GM18526 (cell line): Measurements from ENCODE around the gene CLIP2.

Source experiments
- POLR2A ChIP-seq: IDR thresholded peaks from 3 replicates; pipeline ENCODE4 v1.6.1; 2011; ENCODE audit not compliant: insufficient read length; ENCODE audit errors: extremely low read depth

The CLIP2 gene

DNA sequence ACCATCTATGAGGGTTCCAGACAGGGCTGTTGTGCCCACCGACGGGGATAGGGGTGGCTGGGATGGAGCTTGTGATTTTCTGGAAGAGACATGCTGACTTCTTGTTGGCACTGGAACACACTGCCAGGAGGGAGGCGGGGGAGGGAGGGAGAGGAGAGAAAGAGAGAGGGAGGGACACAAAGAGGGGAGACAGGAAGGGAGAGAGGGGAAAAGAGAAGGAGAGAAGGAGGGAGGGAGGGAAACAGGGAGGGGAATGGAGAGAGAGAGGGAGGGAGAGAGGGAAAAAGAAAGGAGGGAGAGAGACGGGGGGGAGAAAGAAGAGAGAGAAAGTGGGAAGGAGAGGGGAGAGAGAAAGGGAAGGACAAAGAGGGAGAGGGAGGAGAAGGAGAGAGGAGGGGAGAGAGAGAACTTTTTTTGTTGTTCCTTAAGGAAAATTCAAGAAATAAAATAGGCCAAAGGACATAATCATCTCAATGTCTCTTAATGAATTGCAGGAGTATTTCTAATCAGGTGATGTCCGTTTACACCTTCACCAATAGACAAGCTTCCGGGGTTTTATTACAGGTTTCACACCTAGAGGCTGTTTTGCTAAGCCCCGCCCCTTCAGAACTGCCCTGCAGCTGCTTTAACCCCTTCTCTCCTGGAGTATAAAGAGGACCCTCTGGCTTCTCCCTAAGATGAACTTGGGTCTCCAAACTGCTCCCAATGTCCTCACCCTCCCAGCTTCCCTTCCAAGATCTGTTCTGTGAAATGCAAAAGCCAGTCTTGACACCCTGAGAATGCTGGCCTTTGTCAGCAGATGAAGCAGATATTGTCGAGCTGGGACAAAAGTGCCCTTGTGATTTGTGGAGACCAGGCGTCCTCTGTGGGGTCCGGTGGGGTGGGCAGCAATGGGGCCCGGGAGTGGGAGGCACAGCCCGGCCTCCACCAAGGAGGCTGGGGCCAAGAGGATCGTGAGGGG is 82.5 kb downstream of the CLIP2 start:
- no peak for TF ChIP-seq POLR2A

DNA sequence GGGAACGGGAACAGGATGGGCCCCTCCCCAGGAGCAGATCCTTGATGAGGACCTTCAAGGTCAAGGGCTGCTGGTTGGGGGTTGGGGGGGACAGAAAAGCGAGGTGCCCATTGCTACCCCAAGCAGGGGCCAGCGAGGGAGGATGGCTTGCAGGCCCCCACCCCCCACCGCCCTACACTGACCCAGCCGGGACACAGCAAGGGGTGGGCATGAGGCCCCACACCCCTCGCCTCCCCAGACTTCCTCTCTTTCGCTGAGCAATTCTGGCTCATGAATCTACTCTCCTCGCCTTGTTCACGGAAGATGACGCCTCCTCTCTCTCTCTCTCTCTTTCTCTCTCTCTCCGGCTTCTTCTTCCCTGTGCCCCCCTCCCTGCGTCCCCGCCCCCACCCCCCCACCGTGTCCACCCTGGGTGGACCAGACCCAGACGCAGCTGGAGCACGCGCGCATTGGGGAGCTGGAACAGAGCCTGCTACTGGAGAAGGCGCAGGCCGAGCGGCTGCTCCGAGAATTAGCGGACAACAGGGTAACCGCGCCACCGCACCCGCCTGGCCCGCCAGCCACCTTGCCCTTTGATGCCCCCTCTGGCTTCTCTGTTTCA is 83.4 kb downstream of the CLIP2 start:
- TF ChIP-seq POLR2A, result no peak

DNA sequence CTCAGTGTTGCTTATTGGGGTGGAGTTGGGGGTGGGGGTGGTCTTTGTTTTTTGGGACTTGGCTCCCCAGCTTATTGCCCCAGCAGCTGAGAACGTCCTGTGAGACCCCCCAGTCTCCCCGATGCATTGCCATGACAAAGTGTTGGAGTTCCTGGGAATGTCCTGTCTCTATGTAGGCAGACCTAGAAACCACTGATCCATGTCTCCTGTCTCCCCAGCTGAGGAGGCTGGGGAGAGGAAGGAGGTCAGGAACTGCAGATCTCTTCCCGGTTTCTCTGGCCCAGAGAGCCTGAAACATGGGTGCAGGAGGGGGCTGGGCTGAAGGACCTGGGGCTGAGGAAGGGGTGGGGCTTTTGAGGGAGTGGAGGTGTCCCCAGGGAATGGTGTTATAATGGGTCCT is 84.3 kb downstream of the CLIP2 start:
- TF ChIP-seq POLR2A, result no peak

DNA sequence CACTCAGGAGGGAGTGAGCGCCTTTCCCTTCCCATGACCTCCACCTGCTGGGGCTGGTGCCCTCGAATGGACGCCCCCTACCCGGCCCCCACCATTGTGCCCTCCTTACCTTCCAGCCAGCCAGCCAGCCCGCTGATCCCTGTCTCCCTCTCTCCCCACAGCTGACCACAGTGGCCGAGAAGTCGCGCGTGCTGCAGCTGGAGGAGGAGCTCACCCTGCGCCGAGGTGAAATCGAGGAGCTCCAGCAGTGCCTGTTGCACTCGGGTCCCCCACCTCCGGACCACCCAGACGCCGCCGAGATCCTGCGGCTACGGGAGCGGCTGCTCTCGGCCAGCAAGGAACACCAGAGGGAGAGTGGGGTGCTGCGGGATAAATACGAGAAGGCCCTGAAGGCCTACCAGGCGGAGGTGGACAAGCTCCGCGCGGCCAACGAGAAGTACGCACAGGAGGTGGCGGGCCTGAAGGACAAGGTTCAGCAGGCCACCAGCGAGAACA is 86.6 kb downstream of the CLIP2 start:
- no peak for TF ChIP-seq POLR2A

DNA sequence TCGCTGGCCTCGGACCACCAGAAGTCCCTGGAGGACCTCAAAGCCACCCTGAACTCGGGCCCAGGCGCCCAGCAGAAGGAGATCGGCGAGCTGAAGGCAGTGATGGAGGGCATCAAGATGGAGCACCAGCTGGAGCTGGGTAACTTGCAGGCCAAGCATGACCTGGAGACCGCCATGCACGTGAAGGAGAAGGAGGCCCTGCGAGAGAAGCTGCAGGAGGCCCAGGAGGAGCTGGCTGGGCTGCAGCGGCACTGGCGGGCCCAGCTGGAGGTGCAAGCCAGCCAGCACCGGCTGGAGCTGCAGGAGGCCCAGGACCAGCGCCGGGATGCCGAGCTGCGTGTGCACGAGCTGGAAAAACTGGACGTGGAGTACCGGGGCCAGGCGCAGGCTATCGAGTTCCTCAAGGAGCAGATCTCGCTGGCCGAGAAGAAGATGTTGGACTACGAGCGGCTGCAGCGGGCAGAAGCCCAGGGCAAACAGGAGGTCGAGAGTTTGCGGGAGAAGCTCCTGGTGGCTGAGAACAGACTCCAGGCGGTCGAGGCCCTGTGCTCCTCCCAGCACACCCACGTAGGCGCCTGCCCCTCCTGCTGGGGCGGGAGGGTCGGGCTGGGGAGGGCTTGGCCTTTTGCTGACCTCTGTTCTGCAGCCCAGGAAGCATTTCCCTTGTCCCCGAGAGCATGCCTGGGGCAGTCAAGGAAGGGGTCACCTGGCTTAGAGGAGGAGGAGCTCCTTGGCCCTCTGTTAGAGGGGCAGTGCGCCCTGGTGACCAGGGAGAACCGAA is 87.2 kb downstream of the CLIP2 start:
- no peak for TF ChIP-seq POLR2A

DNA sequence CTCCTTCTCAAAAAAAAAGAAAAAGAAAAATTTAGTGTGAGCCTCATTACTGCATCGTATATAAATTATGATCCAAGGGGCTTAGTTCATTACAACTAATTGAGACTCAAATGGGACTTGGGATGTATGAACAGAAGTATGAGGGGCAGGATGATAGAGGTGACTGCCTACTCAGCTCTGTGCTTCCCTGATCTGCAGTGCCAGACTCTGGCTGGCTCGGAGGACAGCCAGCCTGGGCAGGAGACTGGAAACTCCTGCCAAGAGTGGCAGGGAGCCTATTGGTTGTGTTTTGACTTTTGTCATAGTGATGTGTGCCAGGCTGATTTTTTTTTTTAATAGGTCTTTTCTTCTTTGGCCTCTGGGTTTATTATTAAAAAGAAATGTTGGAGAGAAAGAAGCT is 90.7 kb downstream of the CLIP2 start:
- TF ChIP-seq POLR2A, result no peak

DNA sequence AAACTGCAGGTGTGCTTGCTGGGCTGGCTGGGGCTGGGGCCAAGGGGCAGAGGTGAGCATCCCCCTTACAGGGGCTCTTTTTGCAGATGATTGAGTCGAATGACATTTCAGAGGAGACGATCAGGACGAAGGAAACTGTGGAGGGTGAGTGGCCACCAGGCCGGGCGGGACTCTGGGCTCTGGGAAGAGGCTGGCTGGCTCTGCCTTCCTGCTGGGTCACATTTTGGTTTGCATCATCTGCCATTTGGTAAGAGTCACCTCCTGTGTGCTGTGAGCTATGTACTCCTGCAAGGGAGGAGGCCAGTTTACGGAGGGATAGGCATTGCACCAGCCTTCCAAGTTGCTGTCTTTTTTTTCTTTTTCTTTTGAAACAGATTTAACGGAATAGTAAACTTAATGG is 91.5 kb downstream of the CLIP2 start:
- no peak for TF ChIP-seq POLR2A

DNA sequence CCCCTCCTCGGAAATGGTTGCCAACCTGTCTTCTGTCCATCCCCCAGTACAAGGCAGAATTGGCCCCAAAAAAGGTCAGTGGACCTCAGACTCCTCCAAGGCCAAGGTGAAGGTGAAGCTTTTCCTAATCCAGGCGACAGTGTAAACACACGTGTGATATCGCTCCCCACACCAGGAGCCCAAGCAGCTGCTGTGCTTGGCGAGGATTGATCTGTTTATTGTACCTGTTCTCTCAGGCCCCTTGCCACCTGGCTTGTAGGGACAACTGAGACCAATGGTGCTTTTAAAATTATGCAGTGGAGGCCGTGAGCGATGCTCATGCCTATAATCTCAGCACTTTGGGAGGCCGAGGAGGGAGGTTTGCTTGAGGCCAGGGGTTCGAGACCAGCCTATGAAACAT is 98.4 kb downstream of the CLIP2 start:
- no peak for TF ChIP-seq POLR2A

DNA sequence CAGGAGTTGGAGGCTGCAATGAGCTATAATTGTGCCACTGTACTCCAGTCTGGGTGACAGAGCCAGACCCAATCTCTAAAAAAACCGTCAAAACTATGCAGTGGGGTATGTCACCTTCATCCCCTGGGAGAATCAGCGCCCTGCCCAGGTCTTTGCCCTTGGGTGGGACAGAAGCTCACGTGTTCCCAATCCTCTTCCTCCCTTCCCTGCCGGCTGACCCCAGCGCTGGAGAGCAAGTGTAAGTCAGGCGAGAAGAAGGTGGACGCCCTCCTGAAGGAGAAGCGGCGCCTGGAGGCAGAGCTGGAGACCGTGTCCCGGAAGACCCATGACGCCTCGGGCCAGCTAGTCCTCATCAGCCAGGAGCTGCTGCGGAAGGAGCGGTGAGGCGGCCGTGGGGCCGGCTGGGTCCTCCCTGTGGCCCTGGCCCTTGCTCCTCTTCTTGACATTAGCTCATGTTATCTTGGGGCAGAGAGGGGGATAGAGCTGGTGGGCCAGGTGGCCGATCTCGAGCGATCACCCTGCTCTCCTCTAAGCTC is 99.7 kb downstream of the CLIP2 start:
- no peak for TF ChIP-seq POLR2A

DNA sequence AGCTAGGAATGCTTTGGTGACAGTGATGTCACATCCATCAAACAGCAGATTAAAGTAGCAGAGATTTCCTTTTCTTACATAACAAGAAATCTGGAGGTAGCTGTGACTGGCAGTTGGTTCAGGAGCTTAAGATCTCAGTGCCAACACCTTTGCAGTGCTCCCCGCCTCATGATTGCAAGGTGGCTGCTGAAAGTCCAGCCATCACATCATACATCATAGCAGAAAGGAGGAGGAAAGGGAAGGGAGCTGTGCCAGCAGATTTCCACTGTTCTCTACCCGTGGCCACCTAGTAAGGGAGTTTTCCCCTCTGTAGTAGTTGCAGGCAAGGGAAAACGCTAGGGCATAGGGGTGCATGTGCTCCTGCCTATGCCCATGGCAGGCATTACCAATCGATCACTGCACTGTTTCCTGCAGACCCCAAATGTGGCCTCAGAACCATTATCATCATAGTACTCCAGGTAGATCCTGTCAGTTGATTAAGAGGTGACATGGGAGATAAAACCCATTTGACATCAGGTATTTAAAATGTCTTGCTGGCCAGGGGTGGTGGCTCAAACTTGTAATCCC is 106.6 kb downstream of the CLIP2 start:
- no peak for TF ChIP-seq POLR2A

DNA sequence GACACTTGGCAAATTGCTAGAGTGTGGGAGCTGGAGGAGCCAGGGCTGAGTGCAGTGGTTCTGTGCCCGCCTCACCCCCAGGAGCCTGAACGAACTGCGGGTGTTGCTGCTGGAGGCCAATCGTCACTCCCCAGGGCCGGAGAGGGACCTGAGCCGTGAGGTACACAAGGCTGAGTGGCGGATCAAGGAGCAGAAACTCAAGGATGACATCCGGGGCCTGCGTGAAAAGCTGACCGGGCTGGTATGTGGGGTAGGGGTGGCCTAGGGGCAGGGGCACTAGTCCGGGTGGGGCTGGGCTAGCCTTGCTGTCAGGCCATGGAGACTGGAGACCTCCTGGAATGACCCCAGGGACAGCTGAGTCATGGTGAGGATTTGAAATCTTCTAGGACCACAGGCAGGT is 107.8 kb downstream of the CLIP2 start:
- no peak for TF ChIP-seq POLR2A

DNA sequence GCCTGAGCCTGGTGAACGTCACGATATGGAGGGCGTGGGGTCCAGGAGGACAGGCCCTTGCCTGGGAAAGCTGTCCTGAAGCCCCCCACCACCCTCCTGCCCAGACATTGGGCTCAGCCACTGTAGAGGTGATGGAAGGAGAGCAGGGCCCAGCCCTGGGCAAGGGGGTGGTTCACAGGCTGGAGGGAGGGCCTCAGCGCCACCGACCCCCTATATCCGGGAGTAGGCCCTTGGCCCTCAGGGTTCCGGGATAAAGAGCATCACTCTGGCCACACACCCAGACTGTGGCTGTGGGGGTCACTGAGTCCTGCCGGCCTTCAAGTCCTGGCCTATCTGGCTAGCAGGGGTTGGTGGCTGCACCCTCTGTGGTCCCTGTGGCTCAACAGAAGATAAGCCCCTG is 109.2 kb downstream of the CLIP2 start:
- TF ChIP-seq POLR2A, result no peak

DNA sequence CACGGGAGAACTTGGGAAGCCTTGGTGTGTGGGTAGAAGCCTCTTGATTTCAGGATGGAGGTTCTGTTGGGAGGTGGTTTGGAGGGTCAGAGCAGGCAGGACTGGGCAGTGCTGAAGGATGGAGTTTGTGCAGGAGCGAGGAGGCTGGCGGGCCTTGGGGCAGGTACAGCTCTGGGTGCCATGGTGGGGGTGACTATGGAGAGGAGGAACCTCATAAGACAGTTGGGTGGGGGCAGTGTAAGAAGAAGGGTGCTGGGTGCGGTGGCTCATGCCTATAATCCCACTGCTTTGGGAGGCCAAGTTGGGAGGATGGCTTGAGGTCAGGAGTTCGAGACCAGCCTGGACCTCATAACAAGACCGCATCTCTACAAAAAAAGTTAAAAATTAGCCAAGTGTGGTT is 109.8 kb downstream of the CLIP2 start:
- TF ChIP-seq POLR2A, result no peak

DNA sequence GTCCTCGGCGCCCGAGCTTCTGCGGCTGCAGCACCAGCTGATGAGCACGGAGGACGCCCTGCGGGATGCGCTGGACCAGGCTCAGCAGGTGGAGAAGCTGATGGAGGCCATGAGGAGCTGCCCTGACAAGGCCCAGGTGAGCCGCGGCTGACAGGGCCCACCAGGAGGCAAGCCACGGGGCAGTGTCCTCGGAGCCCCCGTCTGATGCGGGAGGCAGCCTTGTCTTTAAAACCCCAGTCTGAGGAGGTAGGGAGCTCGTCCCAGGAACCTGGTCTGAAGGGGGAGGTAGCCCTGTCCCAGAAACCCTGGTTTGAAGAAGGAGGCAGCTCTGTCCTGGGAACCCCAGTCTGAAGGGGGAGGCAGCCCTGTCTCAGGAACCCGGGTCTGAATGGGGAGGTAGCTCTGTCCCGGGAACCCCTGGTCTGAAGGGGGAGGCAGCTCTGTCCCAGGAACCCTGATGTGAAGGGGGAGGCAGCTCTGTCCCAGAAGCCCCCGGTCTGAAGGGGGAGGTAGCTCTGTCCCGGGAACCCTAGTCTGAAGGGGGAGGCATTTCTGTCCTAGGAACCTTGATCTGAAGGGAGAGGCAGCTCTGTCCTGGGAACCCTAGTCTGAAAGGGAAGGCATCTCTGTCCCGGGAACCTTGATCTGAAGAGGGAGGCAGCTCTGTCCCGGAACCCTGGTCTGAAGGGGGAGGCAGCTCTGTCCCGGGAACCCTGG is 111.4 kb downstream of the CLIP2 start:
- TF ChIP-seq POLR2A, result no peak
